Fibroblast of lung (primary cell): ENCODE data around the gene GALC.

ENCODE experiments used
- CTCF ChIP-seq, 2 donors: IDR thresholded peaks in 1 of 2; conservative IDR thresholded peaks in 1 of 2; 1 replicate in 1 of 2; 2 replicates in 1 of 2; pipeline ENCODE4 v1.5.1; 2011 to 2012; ENCODE audit warnings: low read length in 2 of 2, control low read depth in 1 of 2, inconsistent platforms in 1 of 2, low read depth in 1 of 2, mild to moderate bottlenecking in 1 of 2
- EZH2 ChIP-seq: IDR thresholded peaks from 2 replicates; pipeline ENCODE4 v1.5.1; 2012; ENCODE audit warnings: low read length, control low read depth, mild to moderate bottlenecking; ENCODE audit errors: missing control alignments

- TF ChIP-seq CTCF (conservative IDR thresholded peaks at IDR 0.05 in 1 of 2, IDR thresholded peaks at IDR 0.05 in 1 of 2; ENCODE audit: low read depth in 1 of 2, low read length in 2 of 2) (peak; percentile 45 to 57), EZH2 (no peak)
Observed at GRCh38 chr14:87888136-87888999, 104.6 kb downstream of the GALC start.
